Pancreas (tissue), 10 donors: ENCODE data around the gene UBE2E2. TPM values are rescaled to one million over a fixed set of nuclear protein-coding genes. Genes with fewer than 3 reads are reported as not detected.

Source experiments
- ATAC-seq, 4 donors: fragments of 200-7000 bp; cut with Tn5 transposase; one replicate each; pipeline versions ENCODE4 v1.8.0 to v1.9.1; 2020; ENCODE audit warnings: mild to moderate bottlenecking in 4 of 4, moderate library complexity in 4 of 4
- DNase-seq, 6 donors: peaks; one replicate each; pipeline ENCODE4 v3.0.0-alpha.2; 2020
- FAIRE-seq: peaks from 2 replicates; lab custom pipeline; 2012; peaks lifted over from hg19 to GRCh38; lab: Jason Lieb, UNC
- H3K27ac ChIP-seq, 4 donors: fragments of 200-600 bp; sonication (generic); 1 replicate in 3 of 4; 2 replicates in 1 of 4; pipeline versions ENCODE4 v1.5.0 to v1.8.0; 2020
- H3K27me3 ChIP-seq, 4 donors: fragments of 200-600 bp; one replicate each; pipeline ENCODE4 v1.8.0; 2021
- H3K36me3 ChIP-seq, 3 donors: fragments of 200-600 bp; sonication (generic) in 1 of 3; one replicate each; pipeline versions ENCODE4 v1.5.0 to v1.8.0; 2020 to 2021
- H3K4me1 ChIP-seq, 3 donors: fragments of 200-600 bp; one replicate each; pipeline ENCODE4 v1.8.0; 2021
- H3K4me3 ChIP-seq, 4 donors: fragments of 200-600 bp; sonication (generic) in 2 of 4; one replicate each; pipeline versions ENCODE4 v1.5.0 to v1.8.0; 2020 to 2021
- H3K9me3 ChIP-seq, 4 donors: fragments of 200-600 bp; one replicate each; pipeline ENCODE4 v1.8.0; 2021
- WGBS, 2 donors: extraction: QIAGEN DNeasy Blood & Tissue Kit; methylation state at CpG; one replicate each; pipeline ENCODE4 v1.1.7; 2013; 5-methylcytosine and 5-hydroxymethylcytosine counted together
- intact Hi-C, 3 donors: fragments of 100-400 bp; cut with DNase I; formaldehyde crosslinking; loops; one replicate each; pipeline versions ENCODE4 v1.11.1 to v1.14.2; 2022
- polyA plus RNA-seq, 2 donors: library from polyadenylated mRNA; stranded (reverse); fragments of 200-250 nt; gene quantifications; one replicate each; pipeline ENCODE4 v1.2.3, GENCODE V29; 2013
- total RNA-seq, 6 donors: library from RNA; stranded (reverse); fragmentation: NEBNext Ultra II Directional in 4 of 6; extraction: Animal tissue kit (Norgen Biotek cat#: 25700) in 4 of 6; gene quantifications; one replicate each; pipeline versions ENCODE4 v1.2.1 to v1.2.4, GENCODE V29; 2021 to 2023
- TF ChIP-seq, protein P1 (sequence below), 4 donors: fragments of 200-600 bp; sonication (generic) in 3 of 4; IDR thresholded peaks; one replicate each; pipeline versions ENCODE4 v1.5.0 to v1.8.0; 2021; ENCODE audit warnings: antibody characterized with exemption in 4 of 4
- donor health status: healthy with polysubstance abuse.
- donor health status: DM: no; HTN: no; CAD: no; lungs with moderate emphysema.
- donor health status: DM: no; HTN: no; CAD: no.
- donor health status: control.
- donor health status: control.
- donor health status: Bipolar disorder and iron deficiency.
- donor health status: DM: yes; HTN: yes; CAD: no.
- donor health status: DM: no; HTN: no; CAD: no.
- donor health status: DM: no; HTN: no; CAD: no.
- donor health status: DM: yes; HTN: yes; CAD: no.

UBE2E2 gene
- total and polyA plus RNA-seq, 8 donors = 3.3 to 11.6 (median 5.8) TPM

DNA sequence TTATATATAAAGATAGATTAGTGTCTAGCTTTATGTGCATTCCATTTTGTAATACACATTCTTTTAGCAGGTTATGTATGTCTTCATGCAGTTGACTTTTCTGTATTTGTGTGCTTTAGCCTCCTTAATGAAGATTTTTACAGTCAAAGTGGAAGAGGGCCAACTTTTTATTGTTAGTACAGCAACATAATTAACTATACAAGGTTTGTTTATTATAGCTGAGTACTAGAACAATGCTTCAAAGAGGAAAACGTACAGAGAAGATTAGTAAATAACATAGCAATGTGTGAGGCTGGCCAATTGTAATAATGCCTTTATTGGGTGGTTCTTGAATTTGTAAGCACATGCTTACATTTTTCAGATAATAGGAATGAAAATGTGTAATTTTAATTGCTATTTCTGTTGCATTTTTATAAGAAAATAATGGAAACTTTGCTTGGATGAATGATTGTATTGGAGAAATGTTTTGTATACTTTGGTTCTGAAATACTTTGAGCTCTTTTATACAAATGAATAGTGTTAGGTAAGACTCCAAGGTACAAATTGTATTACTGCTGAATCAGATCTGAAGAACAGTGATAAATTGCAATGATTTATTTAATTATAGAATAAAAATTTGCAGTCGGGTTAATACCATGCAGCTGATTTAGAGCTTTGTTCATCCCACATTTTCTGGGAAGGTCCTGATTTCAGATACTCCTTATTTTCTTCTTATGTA is 41.4 kb downstream of the UBE2E2 start:
- ATAC-seq (no peak), DNase-seq (no peak), FAIRE-seq (no peak)
- Histone ChIP-seq H3K27ac (no peak overlapping the region), H3K9me3 (no peaks in the 10 kb centered on the region), H3K4me3 (no peak overlapping the region), H3K4me1 (peaks cover 0 to 5% (median 0%) of the 10 kb centered on the region in 3 donors), H3K27me3 (no peaks in the 10 kb centered on the region), H3K36me3 (no peaks in the 10 kb centered on the region)
- WGBS, 2 donors = 37 to 43% methylated on average over 2 of the region's 2 CpGs
- TF ChIP-seq, protein P1, sequence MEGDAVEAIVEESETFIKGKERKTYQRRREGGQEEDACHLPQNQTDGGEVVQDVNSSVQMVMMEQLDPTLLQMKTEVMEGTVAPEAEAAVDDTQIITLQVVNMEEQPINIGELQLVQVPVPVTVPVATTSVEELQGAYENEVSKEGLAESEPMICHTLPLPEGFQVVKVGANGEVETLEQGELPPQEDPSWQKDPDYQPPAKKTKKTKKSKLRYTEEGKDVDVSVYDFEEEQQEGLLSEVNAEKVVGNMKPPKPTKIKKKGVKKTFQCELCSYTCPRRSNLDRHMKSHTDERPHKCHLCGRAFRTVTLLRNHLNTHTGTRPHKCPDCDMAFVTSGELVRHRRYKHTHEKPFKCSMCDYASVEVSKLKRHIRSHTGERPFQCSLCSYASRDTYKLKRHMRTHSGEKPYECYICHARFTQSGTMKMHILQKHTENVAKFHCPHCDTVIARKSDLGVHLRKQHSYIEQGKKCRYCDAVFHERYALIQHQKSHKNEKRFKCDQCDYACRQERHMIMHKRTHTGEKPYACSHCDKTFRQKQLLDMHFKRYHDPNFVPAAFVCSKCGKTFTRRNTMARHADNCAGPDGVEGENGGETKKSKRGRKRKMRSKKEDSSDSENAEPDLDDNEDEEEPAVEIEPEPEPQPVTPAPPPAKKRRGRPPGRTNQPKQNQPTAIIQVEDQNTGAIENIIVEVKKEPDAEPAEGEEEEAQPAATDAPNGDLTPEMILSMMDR (IDR thresholded peaks at IDR 0.05) = no peak
- intact Hi-C loops = no loop called here

DNA sequence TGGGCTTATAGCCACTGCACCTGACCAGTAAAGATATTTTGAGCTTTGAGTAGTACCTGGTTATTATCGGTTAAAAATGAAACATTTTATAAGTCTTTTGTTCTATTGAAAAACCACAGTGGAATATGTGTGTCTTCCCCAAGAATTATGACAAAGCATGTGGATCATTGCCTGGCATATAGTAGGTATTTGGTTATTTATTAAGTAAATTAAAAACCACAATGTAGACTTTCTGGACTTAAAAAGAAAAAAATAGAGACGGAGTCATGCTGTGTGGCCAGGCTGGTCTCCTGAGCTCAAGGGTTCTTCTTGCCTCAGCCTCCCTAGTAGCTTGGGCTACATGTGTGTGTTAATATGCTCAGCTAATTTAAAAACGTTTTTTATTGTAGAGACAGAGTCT is 43.5 kb downstream of the UBE2E2 start:
- 62 to 72% methylated on average over 3 of the region's 3 CpGs for whole genome bisulfite sequencing, 2 donors
- Histone ChIP-seq H3K36me3 (no peaks in the 10 kb centered on the region), H3K4me1 (peaks cover 0 to 5% (median 0%) of the 10 kb centered on the region in 3 donors), H3K27me3 (no peaks in the 10 kb centered on the region), H3K9me3 (no peaks in the 10 kb centered on the region), H3K4me3 (no peak overlapping the region), H3K27ac (no peak overlapping the region)
- TF ChIP-seq, protein P1 (IDR thresholded peaks at IDR 0.05) = no peak
- ATAC-seq = no peak
- intact Hi-C loops = no loop called here
- DNase-seq = no peak
- FAIRE-seq = no peak

GRCh38 chr3:23248594-23249131 is 45.5 kb downstream of the UBE2E2 start:
- H3K4me1 ChIP-seq = peaks cover 0 to 5% (median 0%) of the 10 kb centered on the region in 3 donors
- DNase-seq = no peak
- H3K4me3 ChIP-seq = no peak overlapping the region
- TF ChIP-seq, protein P1 (IDR thresholded peaks at IDR 0.05) = no peak
- intact Hi-C loops = no loop called here
- ATAC-seq = no peak
- H3K27ac ChIP-seq = no peak overlapping the region
- H3K9me3 ChIP-seq = no peaks in the 10 kb centered on the region
- WGBS, 2 donors = 92 to 93% methylated on average over 6 of the region's 6 CpGs
- H3K27me3 ChIP-seq = no peaks in the 10 kb centered on the region
- no peak for FAIRE-seq
- H3K36me3 ChIP-seq = no peaks in the 10 kb centered on the region

GRCh38 chr3:23249961-23250360 is 46.8 kb downstream of the UBE2E2 start:
- Histone ChIP-seq H3K27ac (no peak overlapping the region), H3K36me3 (no peaks in the 10 kb centered on the region), H3K4me1 (no peaks in the 10 kb centered on the region), H3K27me3 (no peaks in the 10 kb centered on the region), H3K4me3 (no peak overlapping the region), H3K9me3 (no peaks in the 10 kb centered on the region)
- FAIRE-seq (no peak), DNase-seq (no peak), ATAC-seq (no peak)
- TF ChIP-seq, protein P1 (IDR thresholded peaks at IDR 0.05) = no peak
- intact Hi-C loops = no loop called here
- WGBS, 2 donors = 45 to 51% methylated on average over 1 of the region's 1 CpG

DNA sequence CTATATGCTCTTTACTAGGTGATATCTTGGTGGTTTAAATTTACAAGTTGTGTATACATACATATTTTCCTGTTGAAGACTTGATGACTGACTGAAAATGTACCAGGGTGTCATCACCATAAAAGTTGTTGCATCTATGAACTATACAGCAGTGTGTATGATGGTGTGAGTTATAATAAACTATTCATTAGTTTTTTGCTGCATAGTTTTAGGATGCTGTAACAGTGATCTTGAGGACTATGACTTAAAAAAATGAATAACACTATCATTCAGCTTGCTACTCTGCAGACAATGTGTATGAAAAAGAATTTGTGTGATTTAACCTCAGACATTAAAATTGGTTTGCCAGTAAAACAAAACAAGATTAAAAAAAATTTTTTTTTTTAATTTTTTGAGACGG is 49.0 kb downstream of the UBE2E2 start:
- Histone ChIP-seq H3K27me3 (no peaks in the 10 kb centered on the region), H3K27ac (no peak overlapping the region), H3K4me3 (no peak overlapping the region), H3K36me3 (no peaks in the 10 kb centered on the region), H3K9me3 (no peaks in the 10 kb centered on the region), H3K4me1 (no peaks in the 10 kb centered on the region)
- ATAC-seq = no peak
- FAIRE-seq = no peak
- 94 to 96% methylated on average over 1 of the region's 1 CpG for WGBS, 2 donors
- no peak for DNase-seq
- intact Hi-C loops = no loop called here
- TF ChIP-seq, protein P1 (IDR thresholded peaks at IDR 0.05) = no peak
